Measurements from ENCODE around the gene SKA2. TPM values are rescaled to one million over a fixed set of nuclear protein-coding genes. Genes with fewer than 3 reads are reported as not detected.
A peak's percentile ranks its signal among the peaks of the same experiment; 100 is the strongest.

The SKA2 gene
- total and polyA plus RNA-seq, 9 of the 15 experiments (the other 6 are each of a cell fraction or from before 2014, with no cell fraction given) = 58.1 to 183 (median 133) TPM

DNA sequence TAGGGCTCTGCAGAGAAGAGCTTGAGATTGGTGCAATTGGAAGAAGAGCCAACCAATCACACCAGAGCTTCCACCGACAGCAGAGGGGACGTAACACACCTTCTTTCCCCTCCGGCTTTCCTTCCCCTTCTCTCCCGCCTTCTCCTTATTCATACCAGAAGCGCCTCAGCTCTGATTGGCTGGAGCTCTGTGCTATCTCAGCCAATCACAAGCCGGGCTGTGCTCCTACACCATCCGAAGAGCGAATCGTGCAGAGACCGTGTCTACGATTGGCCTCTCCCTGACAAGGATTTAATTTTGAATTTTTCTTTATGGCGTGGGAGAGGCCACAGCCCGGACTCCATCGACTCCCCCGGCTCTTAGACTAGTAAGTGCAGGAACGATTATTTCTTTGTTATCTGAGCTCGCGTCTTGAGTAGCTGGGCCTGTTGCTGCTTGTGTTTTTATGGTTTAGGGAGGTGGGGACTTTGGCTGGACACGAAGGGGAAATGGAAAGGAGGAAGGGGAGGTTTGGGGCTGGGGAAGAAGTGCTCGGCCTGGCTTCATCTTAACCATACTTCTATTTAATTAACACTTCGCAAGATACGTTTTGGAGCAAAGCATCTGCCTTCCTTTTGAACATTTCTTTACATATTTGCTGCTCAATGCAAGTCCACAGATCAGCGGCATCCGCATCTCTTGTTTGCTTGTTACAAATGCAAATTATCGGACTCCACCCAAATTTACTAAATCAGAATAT is 622 bp upstream of the SKA2 start, which contains the start of gene PRR11 (continued):
- peak; percentile 42 for TF ChIP-seq HNRNPLL (IDR thresholded peaks at IDR 0.05; ENCODE audit: low read depth, low read length, poor library complexity, severe bottlenecking)
- TF ChIP-seq, protein P1, sequence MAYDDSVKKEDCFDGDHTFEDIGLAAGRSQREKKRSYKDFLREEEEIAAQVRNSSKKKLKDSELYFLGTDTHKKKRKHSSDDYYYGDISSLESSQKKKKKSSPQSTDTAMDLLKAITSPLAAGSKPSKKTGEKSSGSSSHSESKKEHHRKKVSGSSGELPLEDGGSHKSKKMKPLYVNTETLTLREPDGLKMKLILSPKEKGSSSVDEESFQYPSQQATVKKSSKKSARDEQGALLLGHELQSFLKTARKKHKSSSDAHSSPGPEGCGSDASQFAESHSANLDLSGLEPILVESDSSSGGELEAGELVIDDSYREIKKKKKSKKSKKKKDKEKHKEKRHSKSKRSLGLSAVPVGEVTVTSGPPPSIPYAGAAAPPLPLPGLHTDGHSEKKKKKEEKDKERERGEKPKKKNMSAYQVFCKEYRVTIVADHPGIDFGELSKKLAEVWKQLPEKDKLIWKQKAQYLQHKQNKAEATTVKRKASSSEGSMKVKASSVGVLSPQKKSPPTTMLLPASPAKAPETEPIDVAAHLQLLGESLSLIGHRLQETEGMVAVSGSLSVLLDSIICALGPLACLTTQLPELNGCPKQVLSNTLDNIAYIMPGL (CRISPR knock-in tag; IDR thresholded peaks at IDR 0.05) = no peak
- TF ChIP-seq ZNF780A (CRISPR knock-in tag; IDR thresholded peaks at IDR 0.05) = no peak
- TF ChIP-seq, protein P2, sequence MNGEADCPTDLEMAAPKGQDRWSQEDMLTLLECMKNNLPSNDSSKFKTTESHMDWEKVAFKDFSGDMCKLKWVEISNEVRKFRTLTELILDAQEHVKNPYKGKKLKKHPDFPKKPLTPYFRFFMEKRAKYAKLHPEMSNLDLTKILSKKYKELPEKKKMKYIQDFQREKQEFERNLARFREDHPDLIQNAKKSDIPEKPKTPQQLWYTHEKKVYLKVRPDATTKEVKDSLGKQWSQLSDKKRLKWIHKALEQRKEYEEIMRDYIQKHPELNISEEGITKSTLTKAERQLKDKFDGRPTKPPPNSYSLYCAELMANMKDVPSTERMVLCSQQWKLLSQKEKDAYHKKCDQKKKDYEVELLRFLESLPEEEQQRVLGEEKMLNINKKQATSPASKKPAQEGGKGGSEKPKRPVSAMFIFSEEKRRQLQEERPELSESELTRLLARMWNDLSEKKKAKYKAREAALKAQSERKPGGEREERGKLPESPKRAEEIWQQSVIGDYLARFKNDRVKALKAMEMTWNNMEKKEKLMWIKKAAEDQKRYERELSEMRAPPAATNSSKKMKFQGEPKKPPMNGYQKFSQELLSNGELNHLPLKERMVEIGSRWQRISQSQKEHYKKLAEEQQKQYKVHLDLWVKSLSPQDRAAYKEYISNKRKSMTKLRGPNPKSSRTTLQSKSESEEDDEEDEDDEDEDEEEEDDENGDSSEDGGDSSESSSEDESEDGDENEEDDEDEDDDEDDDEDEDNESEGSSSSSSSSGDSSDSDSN (IDR thresholded peaks at IDR 0.05; ENCODE audit: borderline replicate concordance in 1 of 2, low read depth in 2 of 2, low read length in 2 of 2) = no peak
- TF ChIP-seq ATF7 (IDR thresholded peaks at IDR 0.05) = peak; percentile 61; the same call in 1 of the 2 replicates
- TF ChIP-seq, protein P3, sequence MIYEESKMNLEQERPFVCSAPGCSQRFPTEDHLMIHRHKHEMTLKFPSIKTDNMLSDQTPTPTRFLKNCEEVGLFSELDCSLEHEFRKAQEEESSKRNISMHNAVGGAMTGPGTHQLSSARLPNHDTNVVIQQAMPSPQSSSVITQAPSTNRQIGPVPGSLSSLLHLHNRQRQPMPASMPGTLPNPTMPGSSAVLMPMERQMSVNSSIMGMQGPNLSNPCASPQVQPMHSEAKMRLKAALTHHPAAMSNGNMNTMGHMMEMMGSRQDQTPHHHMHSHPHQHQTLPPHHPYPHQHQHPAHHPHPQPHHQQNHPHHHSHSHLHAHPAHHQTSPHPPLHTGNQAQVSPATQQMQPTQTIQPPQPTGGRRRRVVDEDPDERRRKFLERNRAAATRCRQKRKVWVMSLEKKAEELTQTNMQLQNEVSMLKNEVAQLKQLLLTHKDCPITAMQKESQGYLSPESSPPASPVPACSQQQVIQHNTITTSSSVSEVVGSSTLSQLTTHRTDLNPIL (CRISPR knock-in tag; IDR thresholded peaks at IDR 0.05) = no peak
- TF ChIP-seq, protein P4, sequence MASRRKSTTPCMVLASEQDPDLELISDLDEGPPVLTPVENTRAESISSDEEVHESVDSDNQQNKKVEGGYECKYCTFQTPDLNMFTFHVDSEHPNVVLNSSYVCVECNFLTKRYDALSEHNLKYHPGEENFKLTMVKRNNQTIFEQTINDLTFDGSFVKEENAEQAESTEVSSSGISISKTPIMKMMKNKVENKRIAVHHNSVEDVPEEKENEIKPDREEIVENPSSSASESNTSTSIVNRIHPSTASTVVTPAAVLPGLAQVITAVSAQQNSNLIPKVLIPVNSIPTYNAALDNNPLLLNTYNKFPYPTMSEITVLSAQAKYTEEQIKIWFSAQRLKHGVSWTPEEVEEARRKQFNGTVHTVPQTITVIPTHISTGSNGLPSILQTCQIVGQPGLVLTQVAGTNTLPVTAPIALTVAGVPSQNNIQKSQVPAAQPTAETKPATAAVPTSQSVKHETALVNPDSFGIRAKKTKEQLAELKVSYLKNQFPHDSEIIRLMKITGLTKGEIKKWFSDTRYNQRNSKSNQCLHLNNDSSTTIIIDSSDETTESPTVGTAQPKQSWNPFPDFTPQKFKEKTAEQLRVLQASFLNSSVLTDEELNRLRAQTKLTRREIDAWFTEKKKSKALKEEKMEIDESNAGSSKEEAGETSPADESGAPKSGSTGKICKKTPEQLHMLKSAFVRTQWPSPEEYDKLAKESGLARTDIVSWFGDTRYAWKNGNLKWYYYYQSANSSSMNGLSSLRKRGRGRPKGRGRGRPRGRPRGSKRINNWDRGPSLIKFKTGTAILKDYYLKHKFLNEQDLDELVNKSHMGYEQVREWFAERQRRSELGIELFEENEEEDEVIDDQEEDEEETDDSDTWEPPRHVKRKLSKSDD (conservative IDR thresholded peaks at IDR 0.05; ENCODE audit: low read length) = no peak
- TF ChIP-seq EGR1 (conservative IDR thresholded peaks at IDR 0.05) = peak; percentile 84
- TF ChIP-seq POLR2AphosphoS5 (IDR thresholded peaks at IDR 0.05; ENCODE audit: control insufficient read depth, insufficient read depth, low read depth, low read length) = peak; percentile 89
- no peak for TF ChIP-seq ZNF76 (CRISPR knock-in tag; IDR thresholded peaks at IDR 0.05; ENCODE audit: borderline replicate concordance)
- no peak for TF ChIP-seq NCOR1 (IDR thresholded peaks at IDR 0.05)
- TF ChIP-seq HMGN3 (IDR thresholded peaks at IDR 0.05; ENCODE audit: borderline replicate concordance, extremely low read depth, insufficient read length, low read depth, low read length) = no peak
- no peak for TF ChIP-seq POLR3A (IDR thresholded peaks at IDR 0.05; ENCODE audit: borderline replicate concordance, extremely low read depth, insufficient read depth, insufficient read length)
- TF ChIP-seq FOXJ3 (CRISPR knock-in tag; IDR thresholded peaks at IDR 0.05) = no peak
- no peak for TF ChIP-seq NFE2L1 (tag; IDR thresholded peaks at IDR 0.05; ENCODE audit: borderline replicate concordance, low read depth)
- TF ChIP-seq LCOR (CRISPR knock-in tag; IDR thresholded peaks at IDR 0.05) = peak; percentile 58; the same call in 1 of the 2 replicates
- no peak for TF ChIP-seq ILK (tag; IDR thresholded peaks at IDR 0.05; ENCODE audit: borderline replicate concordance, low read depth)
- TF ChIP-seq ZNF589 (CRISPR knock-in tag; IDR thresholded peaks at IDR 0.05; ENCODE audit: low read depth) = no peak

All from K562 (cell line).